Fibroblast of lung (primary cell): ENCODE data around the gene ARID1B. TPM values are rescaled to one million over a fixed set of nuclear protein-coding genes. Genes with fewer than 3 reads are reported as not detected.

Source experiments
- DNase-seq, 2 donors: peaks; one replicate each; pipeline versions ENCODE4 v3.0.0 to v3.0.0-alpha.2; 2010; ENCODE audit warnings: low read depth in 2 of 2
- H2AFZ ChIP-seq: 2 replicates; pipeline ENCODE4 v1.5.1; 2012; ENCODE audit warnings: low read length, control low read depth, inconsistent platforms
- H3K27ac ChIP-seq: 2 replicates; pipeline ENCODE4 v1.5.1; 2011; ENCODE audit warnings: low read length, control low read depth; ENCODE audit not compliant: insufficient read depth
- H3K27me3 ChIP-seq: 2 replicates; pipeline ENCODE4 v1.5.1; 2011; ENCODE audit warnings: mild to moderate bottlenecking, low read length; ENCODE audit not compliant: control insufficient read depth, insufficient read depth
- H3K36me3 ChIP-seq: 2 replicates; pipeline ENCODE4 v1.5.1; 2011; ENCODE audit warnings: low read length; ENCODE audit not compliant: control insufficient read depth, insufficient read depth
- H3K4me1 ChIP-seq: 2 replicates; pipeline ENCODE4 v1.5.1; 2011; ENCODE audit warnings: low read length; ENCODE audit not compliant: control insufficient read depth, insufficient read depth; ENCODE audit errors: extremely low read depth
- H3K4me2 ChIP-seq: 2 replicates; pipeline ENCODE4 v1.5.1; 2011; ENCODE audit warnings: low read length, control low read depth; ENCODE audit not compliant: insufficient read depth; ENCODE audit errors: extremely low read depth
- H3K4me3 ChIP-seq, 4 experiments: fragments of 200-600 bp in 1 of 4; sonication (generic) in 1 of 4; replicated peaks in 1 of 4; 2 replicates each; pipeline ENCODE4 v1.5.1; 2011 to 2016; ENCODE audit warnings: low read length in 4 of 4, low read depth in 3 of 4, mild to moderate bottlenecking in 3 of 4, control low read depth in 2 of 4, inconsistent platforms in 1 of 4, mixed read lengths in 1 of 4; ENCODE audit not compliant: insufficient read depth in 1 of 4; ENCODE audit errors: control extremely low read depth in 1 of 4
- H3K79me2 ChIP-seq: 2 replicates; pipeline ENCODE4 v1.5.1; 2012; ENCODE audit warnings: mild to moderate bottlenecking, low read length, inconsistent platforms; ENCODE audit not compliant: control insufficient read depth, insufficient read depth
- H3K9ac ChIP-seq: 2 replicates; pipeline ENCODE4 v1.5.1; 2011; ENCODE audit warnings: mild to moderate bottlenecking, low read length, control low read depth; ENCODE audit not compliant: insufficient read depth
- H3K9me3 ChIP-seq: 2 replicates; pipeline ENCODE4 v1.5.1; 2012; ENCODE audit warnings: low read depth, low read length; ENCODE audit not compliant: control insufficient read depth, insufficient read depth
- H4K20me1 ChIP-seq: 2 replicates; pipeline ENCODE4 v1.5.1; 2011; ENCODE audit warnings: low read length; ENCODE audit not compliant: control insufficient read depth, insufficient read depth; ENCODE audit errors: extremely low read depth
- CTCF ChIP-seq, 2 donors: IDR thresholded peaks in 1 of 2; conservative IDR thresholded peaks in 1 of 2; 1 replicate in 1 of 2; 2 replicates in 1 of 2; pipeline ENCODE4 v1.5.1; 2011 to 2012; ENCODE audit warnings: low read length in 2 of 2, control low read depth in 1 of 2, inconsistent platforms in 1 of 2, low read depth in 1 of 2, mild to moderate bottlenecking in 1 of 2
- EZH2 ChIP-seq: IDR thresholded peaks from 2 replicates; pipeline ENCODE4 v1.5.1; 2012; ENCODE audit warnings: low read length, control low read depth, mild to moderate bottlenecking; ENCODE audit errors: missing control alignments
- polyA plus RNA-seq, 2 donors: library from polyadenylated mRNA; depleted of rRNA in 1 of 2; stranded (reverse) in 1 of 2; unstranded in 1 of 2; fragments of >200 nt; gene quantifications; 2 replicates each; pipeline ENCODE4 v1.2.1, GENCODE V29; 2011 to 2012; ENCODE audit warnings: missing spikeins in 1 of 2
- total RNA-seq: library from RNA; depleted of rRNA; stranded (reverse); fragments of >200 nt; gene quantifications from 2 replicates; pipeline ENCODE4 v1.2.1, GENCODE V29; 2014

Gene ARID1B
- total and polyA plus RNA-seq, 2 donors (not counting 1 experiment from before 2014, with no cell fraction given), result 15.4 to 41.9 TPM

- Histone ChIP-seq H3K4me2 (no peak overlapping the region), H3K9me3 (no peaks in the 10 kb centered on the region), H3K27me3 (no peaks in the 10 kb centered on the region), H3K4me1 (peaks cover 2% of the 10 kb centered on the region), H3K36me3 (no peaks in the 10 kb centered on the region), H3K4me3 (no peak overlapping the region), H3K9ac (no peak overlapping the region), H3K79me2 (peaks cover 37% of the 10 kb centered on the region), H3K27ac (no peak overlapping the region), H4K20me1 (no peaks in the 10 kb centered on the region), H2AFZ (no peak overlapping the region)
- no peak for DNase-seq
- TF ChIP-seq EZH2, result no peak
- TF ChIP-seq CTCF (conservative IDR thresholded peaks at IDR 0.05 in 1 of 2, IDR thresholded peaks at IDR 0.05 in 1 of 2; ENCODE audit: low read depth in 1 of 2, low read length in 2 of 2), result no peak
Measured at GRCh38 chr6:156972145-156972544, 195.0 kb downstream of the ARID1B start.

GRCh38 chr6:156974830-156975261 lies 197.7 kb downstream of the ARID1B start:
- no peaks in the 10 kb centered on the region for H3K36me3 ChIP-seq
- H3K27me3 ChIP-seq, result no peaks in the 10 kb centered on the region
- no peak overlapping the region for H3K27ac ChIP-seq
- no peaks in the 10 kb centered on the region for H4K20me1 ChIP-seq
- H3K79me2 ChIP-seq, result peaks cover 33% of the 10 kb centered on the region
- DNase-seq, result no peak
- H3K9ac ChIP-seq, result no peak overlapping the region
- no peak overlapping the region for H3K4me3 ChIP-seq
- TF ChIP-seq CTCF (conservative IDR thresholded peaks at IDR 0.05 in 1 of 2, IDR thresholded peaks at IDR 0.05 in 1 of 2; ENCODE audit: low read depth in 1 of 2, low read length in 2 of 2) (no peak), EZH2 (no peak)
- H3K4me2 ChIP-seq, result no peak overlapping the region
- peaks cover 2% of the 10 kb centered on the region for H3K4me1 ChIP-seq
- no peak overlapping the region for H2AFZ ChIP-seq
- no peaks in the 10 kb centered on the region for H3K9me3 ChIP-seq

- Histone ChIP-seq H3K79me2 (peaks cover 33% of the 10 kb centered on the region), H4K20me1 (no peaks in the 10 kb centered on the region), H2AFZ (no peak overlapping the region), H3K27ac (no peak overlapping the region), H3K27me3 (no peaks in the 10 kb centered on the region), H3K9ac (no peak overlapping the region), H3K4me2 (no peak overlapping the region), H3K4me3 (no peak overlapping the region), H3K36me3 (no peaks in the 10 kb centered on the region), H3K9me3 (no peaks in the 10 kb centered on the region), H3K4me1 (peaks cover 2% of the 10 kb centered on the region)
- TF ChIP-seq CTCF (conservative IDR thresholded peaks at IDR 0.05 in 1 of 2, IDR thresholded peaks at IDR 0.05 in 1 of 2; ENCODE audit: low read depth in 1 of 2, low read length in 2 of 2) (no peak), EZH2 (no peak)
- no peak for DNase-seq
Measured at GRCh38 chr6:156975414-156975813, 198.2 kb downstream of the ARID1B start.
